AG09309 (cell line): ENCODE data around the gene APOB.

Experiments used
- DNase-seq: peaks from one replicate; pipeline ENCODE4 v3.0.0-alpha.2; 2010; ENCODE audit warnings: low read depth
- H3K4me3 ChIP-seq: 2 replicates; pipeline ENCODE4 v1.5.1; 2011; ENCODE audit warnings: mild to moderate bottlenecking, low read depth, low read length, moderate library complexity; ENCODE audit not compliant: control insufficient read depth
- TF ChIP-seq, protein P1 (sequence below): IDR thresholded peaks from 2 replicates; pipeline ENCODE4 v1.5.1; 2011; ENCODE audit warnings: mild to moderate bottlenecking, low read depth, low read length, inconsistent platforms; ENCODE audit not compliant: insufficient read depth, control insufficient read depth; ENCODE audit errors: missing control alignments

APOB gene

DNA sequence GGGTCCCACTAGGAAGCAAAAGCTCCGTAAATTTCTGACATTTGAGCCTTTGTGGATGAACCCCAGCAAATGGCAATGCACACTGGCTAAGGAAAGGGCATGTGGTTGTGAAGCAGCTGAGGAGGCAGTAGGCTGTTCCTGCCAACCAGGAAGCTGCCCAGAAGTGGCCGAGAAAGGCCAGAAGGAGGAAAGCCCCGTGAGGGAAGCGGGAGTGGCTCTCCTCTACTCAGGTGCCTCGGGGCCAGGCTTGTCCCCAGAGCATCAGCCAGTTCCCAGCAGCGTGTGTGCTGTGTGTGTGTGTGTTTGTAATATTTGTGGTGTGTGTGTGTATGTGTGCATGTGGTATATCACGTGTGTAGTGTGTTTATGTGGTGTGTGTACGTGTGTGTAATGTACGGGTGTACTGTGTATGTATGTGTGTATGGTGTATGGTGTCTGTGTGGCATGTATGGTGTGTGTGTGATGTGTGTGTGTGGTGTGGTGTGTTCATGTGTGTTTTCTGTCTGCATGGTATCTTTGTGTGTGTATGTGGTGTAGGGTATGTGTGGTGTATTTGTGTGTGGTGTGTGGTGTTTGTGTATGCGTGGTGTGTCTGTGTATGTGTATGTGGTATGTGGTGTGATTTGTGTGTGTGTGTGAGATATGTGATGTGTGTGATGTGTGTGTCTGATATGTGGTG lies 90.6 kb downstream of the APOB start:
- TF ChIP-seq, protein P1, sequence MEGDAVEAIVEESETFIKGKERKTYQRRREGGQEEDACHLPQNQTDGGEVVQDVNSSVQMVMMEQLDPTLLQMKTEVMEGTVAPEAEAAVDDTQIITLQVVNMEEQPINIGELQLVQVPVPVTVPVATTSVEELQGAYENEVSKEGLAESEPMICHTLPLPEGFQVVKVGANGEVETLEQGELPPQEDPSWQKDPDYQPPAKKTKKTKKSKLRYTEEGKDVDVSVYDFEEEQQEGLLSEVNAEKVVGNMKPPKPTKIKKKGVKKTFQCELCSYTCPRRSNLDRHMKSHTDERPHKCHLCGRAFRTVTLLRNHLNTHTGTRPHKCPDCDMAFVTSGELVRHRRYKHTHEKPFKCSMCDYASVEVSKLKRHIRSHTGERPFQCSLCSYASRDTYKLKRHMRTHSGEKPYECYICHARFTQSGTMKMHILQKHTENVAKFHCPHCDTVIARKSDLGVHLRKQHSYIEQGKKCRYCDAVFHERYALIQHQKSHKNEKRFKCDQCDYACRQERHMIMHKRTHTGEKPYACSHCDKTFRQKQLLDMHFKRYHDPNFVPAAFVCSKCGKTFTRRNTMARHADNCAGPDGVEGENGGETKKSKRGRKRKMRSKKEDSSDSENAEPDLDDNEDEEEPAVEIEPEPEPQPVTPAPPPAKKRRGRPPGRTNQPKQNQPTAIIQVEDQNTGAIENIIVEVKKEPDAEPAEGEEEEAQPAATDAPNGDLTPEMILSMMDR = no peak
- no peak overlapping the region for H3K4me3 ChIP-seq
- DNase-seq = no peak
